Activated naive CD4-positive, alpha-beta T cell treated with anti-CD3 and anti-CD28 coated beads, Interleukin-2, amount 10 ng/mL, durations not matched to agents 7 days and 5 days (primary cell): Measurements from ENCODE around the gene MEP1B.
"Not testable (repeated sequence)": the region's sequence is repeated elsewhere in the genome, so short reads cannot be mapped to it uniquely, and the experiment has no call there.

ENCODE experiments used
- CTCF ChIA-PET: fragments of 350-600 bp; sonication (Branson Sonifier 250); formaldehyde crosslinking; loops from one replicate; lab custom pipeline; 2021; ENCODE audit warnings: antibody characterized with exemption; lab: Charles Lee
- DNase-seq: peaks from one replicate; pipeline ENCODE4 v3.0.0-alpha.2; 2020
- H3K27ac Mint-ChIP-seq: one replicate; pipeline ENCODE4 v1.8.0; 2021; ENCODE audit warnings: mild to moderate bottlenecking, moderate library complexity, mixed read lengths
- H3K27me3 Mint-ChIP-seq: one replicate; pipeline ENCODE4 v1.8.0; 2021; ENCODE audit warnings: mild to moderate bottlenecking, mixed read lengths
- H3K36me3 Mint-ChIP-seq: one replicate; pipeline ENCODE4 v1.8.0; 2021; ENCODE audit warnings: mixed read lengths
- H3K4me1 Mint-ChIP-seq: one replicate; pipeline ENCODE4 v1.8.0; 2021; ENCODE audit warnings: mixed read lengths
- H3K4me3 Mint-ChIP-seq: one replicate; pipeline ENCODE4 v1.8.0; 2021; ENCODE audit warnings: mild to moderate bottlenecking, moderate library complexity, mixed read lengths
- H3K9me3 Mint-ChIP-seq: one replicate; pipeline ENCODE4 v1.8.0; 2021; ENCODE audit warnings: mixed read lengths

Gene MEP1B

DNA sequence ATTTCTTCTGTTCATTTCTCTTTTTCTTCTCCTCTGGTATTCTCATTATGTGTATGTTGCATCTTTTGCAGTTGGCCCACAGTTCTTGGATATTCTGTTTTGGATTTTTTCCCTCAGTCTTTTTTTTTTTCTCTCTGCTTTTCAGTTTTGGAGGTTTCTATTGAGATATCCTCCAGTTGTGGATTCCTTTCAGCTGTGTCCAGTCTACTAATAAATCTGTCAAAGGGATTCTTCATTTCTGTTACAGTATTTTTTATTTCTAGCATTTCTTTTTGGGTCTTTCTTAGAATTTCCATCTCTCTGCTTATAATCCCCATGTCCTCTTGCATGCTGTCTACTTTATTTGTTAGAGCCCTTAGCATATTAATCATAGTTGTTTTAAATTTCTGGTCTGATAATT is 6.3 kb upstream of the MEP1B start:
- no peaks in the 10 kb centered on the region for H3K36me3 Mint-ChIP-seq
- CTCF ChIA-PET = no interaction called here
- peaks cover 9% of the 10 kb centered on the region for H3K9me3 Mint-ChIP-seq
- H3K4me3 Mint-ChIP-seq = no peak overlapping the region
- no peak overlapping the region for H3K27ac Mint-ChIP-seq
- DNase-seq = no peak
- no peaks in the 10 kb centered on the region for H3K27me3 Mint-ChIP-seq
- H3K4me1 Mint-ChIP-seq = no peaks in the 10 kb centered on the region

DNA sequence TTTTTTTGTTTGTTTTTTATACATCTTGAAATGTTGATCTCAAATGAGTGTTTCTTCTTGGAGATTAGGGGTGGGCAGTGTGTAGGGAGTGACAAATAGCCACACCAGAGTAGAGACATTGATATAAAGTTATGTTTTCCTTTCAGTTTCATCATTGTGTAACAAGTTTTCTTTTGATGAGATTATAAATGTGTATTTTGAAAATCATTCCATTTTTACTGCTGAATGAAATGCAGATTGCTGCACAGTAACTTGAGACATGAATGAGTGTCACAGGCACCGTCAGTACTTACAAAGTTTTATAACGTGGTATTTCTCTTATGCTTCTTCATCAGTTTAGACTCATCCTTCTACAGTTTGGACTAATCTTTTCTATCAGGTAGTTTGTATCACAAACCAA is 370 bp downstream of the MEP1B start:
- Mint-ChIP-seq H3K9me3 (no peaks in the 10 kb centered on the region), H3K27ac (no peak overlapping the region), H3K36me3 (no peaks in the 10 kb centered on the region), H3K27me3 (no peaks in the 10 kb centered on the region), H3K4me3 (no peak overlapping the region), H3K4me1 (no peaks in the 10 kb centered on the region)
- CTCF ChIA-PET = no interaction called here
- no peak for DNase-seq

DNA sequence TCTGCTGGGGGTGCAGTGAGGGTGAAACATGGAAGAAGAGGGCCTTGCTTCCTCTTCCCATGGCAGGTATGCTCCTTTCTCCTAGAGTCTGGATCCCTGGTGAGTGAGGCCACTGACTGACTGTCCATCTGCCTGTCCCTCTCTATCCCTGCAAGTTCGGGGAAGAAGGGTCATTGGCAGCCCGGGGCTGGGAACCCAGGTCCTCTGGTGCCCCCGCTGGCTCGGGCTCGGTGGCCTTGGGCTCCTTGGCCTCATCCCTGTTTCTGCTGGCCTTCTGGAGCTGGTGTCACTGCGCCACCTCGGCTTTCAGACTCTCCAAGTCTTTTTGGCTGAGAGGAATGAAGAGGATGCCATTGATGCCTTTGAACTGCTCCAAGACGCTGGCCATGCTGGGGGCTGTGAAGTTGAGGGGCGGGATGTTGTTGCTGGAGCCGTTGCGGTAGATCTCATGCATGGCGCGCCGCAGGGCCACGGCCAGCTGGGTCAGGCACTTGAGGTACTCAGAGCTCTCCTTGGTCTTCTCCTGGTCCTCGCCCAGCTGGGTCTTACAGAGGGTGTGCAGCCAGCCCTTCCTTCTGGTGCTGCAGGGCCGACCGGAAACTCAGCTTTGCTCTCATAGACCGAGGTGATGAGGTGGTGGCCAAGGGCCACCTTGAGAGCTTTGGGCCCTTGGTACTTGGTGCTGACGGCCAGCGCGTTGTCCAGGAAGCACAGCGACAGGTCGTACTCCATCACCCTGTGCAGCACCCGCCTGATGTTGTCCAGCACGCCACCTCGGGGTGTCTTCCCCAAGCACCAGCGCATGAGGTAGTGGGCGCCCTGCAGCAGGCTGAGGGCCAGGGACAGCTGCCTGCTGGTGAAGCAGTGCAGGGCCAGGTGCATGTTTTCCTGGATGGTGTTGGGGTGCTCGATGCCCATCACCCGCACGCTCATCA is 6.3 kb downstream of the MEP1B start:
- Mint-ChIP-seq H3K9me3 (no peaks in the 10 kb centered on the region), H3K27me3 (no peaks in the 10 kb centered on the region), H3K4me3 (no peak overlapping the region), H3K27ac (no peak overlapping the region), H3K4me1 (no peaks in the 10 kb centered on the region), H3K36me3 (no peaks in the 10 kb centered on the region)
- CTCF ChIA-PET = no interaction called here
- DNase-seq = no peak

DNA sequence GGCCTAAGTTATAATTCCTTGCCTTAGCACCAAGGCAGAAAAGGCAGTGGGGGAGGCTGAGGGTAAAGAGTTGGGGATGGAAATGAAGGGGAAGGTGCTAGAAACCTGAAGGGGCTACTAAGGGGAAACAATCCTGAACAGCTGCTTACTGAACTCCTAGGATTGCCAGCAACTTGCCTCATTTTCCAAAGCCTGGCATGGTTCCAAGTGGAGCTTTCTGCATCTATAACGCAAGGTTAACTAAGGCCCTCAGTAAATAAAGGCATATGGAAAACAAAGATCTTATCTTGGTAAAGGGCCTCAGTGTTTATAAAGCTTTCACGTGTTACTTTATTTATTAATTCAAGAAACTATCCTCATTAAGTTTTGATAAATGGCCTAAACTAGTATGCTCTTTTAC is 10.9 kb downstream of the MEP1B start:
- no peaks in the 10 kb centered on the region for H3K4me1 Mint-ChIP-seq
- no peaks in the 10 kb centered on the region for H3K9me3 Mint-ChIP-seq
- no peak for DNase-seq
- no peaks in the 10 kb centered on the region for H3K36me3 Mint-ChIP-seq
- H3K27ac Mint-ChIP-seq = no peak overlapping the region
- CTCF ChIA-PET = no interaction called here
- peaks cover 10% of the 10 kb centered on the region for H3K27me3 Mint-ChIP-seq
- H3K4me3 Mint-ChIP-seq = no peak overlapping the region

DNA sequence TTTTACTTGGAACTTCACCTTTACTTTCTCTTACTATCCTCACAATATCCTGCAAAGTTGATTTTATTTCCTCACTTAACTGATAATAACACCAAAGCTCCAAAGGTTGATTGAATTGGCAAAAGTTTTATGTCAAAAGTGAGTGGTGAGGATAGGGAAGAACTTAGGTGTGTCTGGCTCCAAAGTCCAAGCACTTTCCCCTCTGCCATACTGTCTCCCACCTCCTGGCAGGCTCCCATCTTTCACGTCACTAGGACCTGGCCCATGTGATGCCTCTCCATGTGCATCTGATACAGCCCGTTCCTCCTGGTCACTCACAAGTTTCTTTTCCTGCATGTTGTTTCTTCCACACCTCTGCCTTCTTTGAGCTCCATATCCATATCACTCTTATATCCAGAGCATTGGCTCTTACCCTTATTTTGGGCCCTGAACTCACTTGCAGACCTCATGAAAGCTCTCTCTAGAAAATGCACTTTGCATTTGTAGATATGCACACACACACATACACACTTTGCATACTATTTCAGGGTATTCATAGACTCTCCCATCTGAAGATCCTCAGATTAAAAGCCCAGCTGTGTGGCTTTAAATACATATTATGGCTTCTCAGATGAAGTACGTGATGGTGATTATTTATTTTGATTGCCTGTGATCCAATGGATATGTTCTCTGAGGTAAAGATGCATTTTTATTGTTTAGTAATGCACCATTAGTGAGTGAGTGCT is 12.3 kb downstream of the MEP1B start:
- Mint-ChIP-seq H3K4me1 (no peaks in the 10 kb centered on the region), H3K36me3 (no peaks in the 10 kb centered on the region), H3K27ac (no peak overlapping the region), H3K4me3 (no peak overlapping the region), H3K27me3 (peaks cover 10% of the 10 kb centered on the region), H3K9me3 (no peaks in the 10 kb centered on the region)
- CTCF ChIA-PET = no interaction called here
- DNase-seq = no peak

DNA sequence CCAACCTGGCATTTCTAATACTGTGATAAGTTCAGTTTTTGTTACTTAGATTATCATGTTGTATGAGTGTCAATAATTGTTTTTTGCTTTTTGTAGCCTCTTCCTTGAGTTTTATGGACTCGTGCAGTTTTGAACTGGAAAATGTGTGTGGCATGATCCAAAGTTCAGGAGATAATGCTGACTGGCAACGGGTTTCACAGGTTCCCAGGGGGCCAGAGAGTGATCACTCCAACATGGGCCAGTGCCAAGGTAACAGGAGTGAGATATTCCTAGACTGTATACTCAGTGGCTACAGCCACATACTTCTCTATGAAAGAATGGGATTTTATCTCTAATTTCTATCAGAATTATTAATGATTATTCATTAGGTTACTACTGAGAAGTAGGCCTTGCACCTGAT is 18.2 kb downstream of the MEP1B start:
- CTCF ChIA-PET = no interaction called here

DNA sequence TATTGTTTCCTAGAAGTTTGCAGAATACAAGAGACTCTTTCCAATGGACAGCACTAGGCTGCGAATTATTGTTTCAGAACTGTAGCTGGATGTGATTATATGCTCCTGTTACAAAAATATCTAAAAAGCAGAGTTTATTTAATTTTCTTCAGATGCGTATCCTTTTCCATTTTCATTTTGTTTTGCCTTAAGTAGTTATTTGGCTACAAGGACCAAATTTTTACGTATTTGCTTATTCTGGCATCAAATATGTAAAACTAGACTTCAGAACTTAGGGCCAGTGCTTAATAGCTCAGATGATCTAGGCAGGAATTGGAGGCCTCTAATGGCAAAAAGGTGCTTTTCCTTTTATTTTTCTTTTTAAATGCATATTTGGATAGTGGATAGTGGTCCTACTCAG is 18.7 kb downstream of the MEP1B start:
- Mint-ChIP-seq H3K4me1 (no peaks in the 10 kb centered on the region), H3K36me3 (no peaks in the 10 kb centered on the region), H3K27me3 (peaks cover 8% of the 10 kb centered on the region), H3K27ac (no peak overlapping the region), H3K9me3 (no peaks in the 10 kb centered on the region), H3K4me3 (no peak overlapping the region)
- CTCF ChIA-PET = no interaction called here
- no peak for DNase-seq

More for the DNA sequence above, 18.2 kb downstream of the MEP1B start:
- no peak for DNase-seq
- Mint-ChIP-seq H3K36me3 (no peaks in the 10 kb centered on the region), H3K27ac (no peak overlapping the region), H3K27me3 (peaks cover 10% of the 10 kb centered on the region), H3K4me1 (no peaks in the 10 kb centered on the region), H3K9me3 (no peaks in the 10 kb centered on the region), H3K4me3 (no peak overlapping the region)

DNA sequence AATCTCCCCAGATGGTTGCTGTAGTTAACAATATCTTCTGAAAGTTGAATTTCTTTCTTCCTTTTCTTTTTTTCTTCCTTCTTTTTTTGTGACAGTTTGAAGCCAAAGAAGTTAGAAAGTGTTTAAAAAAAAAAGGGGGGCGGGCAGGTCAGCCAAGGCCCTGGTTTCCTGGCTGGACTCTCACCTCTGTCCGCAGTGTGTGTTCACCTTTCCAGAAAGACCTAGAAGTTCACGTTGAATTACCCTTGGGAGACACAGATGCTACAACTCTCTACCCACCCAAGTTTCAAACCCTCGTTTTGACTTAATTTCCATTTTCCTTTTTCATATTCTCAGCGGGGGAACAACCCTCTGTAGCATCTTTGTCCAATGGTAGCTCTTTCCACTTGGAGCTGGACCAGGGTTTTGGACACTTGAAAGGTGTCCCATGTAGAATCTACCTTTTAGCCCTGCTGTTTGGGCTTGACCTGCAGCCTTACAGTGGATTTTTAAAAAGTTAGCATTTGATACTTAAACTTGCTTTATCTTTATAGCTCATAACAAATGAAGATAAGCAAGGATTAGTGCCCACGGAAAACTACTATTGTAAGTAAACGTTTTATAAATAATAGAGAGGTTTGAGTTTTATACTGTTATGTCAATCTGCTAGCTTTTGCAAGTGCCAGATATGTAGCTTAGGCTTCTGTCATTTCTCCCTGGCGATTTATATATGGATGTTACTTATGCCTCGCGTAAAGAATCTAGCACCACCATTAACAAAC is 20.0 kb downstream of the MEP1B start:
- Mint-ChIP-seq H3K27ac (no peak overlapping the region), H3K36me3 (no peaks in the 10 kb centered on the region), H3K27me3 (peaks cover 6% of the 10 kb centered on the region), H3K4me1 (no peaks in the 10 kb centered on the region), H3K4me3 (no peak overlapping the region), H3K9me3 (no peaks in the 10 kb centered on the region)
- no peak for DNase-seq
- CTCF ChIA-PET = interaction anchor here (0.6 kb wide), 2 partner anchors 52 to 224 kb away, joined by 3 read pairs; no protein-coding TSS in a partner anchor

DNA sequence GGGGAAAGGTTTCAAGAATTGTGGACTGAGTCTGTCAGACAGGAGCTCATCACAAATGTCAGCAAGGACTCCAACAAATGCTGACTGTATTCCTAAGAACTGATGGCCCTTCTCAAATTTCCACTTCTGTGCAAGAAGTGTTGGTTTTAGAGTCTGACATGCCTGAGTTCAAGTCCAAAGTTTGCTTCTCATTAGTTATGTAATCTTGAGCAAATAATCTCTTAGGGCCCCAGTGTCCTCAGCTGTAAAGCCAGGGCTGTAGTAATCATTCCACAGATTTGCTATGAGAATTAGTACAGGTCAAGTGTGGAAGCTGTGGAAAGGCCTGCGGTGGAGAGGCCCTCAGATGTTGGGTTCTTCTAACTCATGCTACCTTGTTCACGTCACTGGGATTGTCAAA is 23.9 kb downstream of the MEP1B start:
- CTCF ChIA-PET = no interaction called here

DNA sequence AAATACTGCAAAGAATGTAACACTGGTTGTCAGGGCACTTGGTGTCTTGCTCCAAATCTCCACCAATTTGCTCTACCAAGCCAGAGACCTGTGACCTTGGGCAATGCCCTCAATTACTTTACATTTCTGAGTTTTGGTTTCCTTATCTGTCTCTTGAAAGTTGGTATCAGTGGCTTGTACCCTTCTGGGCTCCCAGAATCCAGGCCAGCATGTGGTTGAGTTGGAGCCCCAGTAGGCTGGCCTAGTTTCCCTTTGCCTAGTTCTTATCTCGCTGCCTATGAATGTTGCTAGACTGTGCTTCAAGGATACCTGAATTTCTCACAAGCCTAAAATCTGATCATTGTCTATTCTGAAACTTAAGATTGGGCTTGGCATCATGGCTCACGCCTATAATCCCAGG is 26.6 kb downstream of the MEP1B start:
- Mint-ChIP-seq H3K4me3 (no peak overlapping the region), H3K27ac (no peak overlapping the region), H3K27me3 (peaks cover 10% of the 10 kb centered on the region), H3K36me3 (no peaks in the 10 kb centered on the region), H3K4me1 (no peaks in the 10 kb centered on the region), H3K9me3 (no peaks in the 10 kb centered on the region)
- DNase-seq = no peak
- CTCF ChIA-PET = no interaction called here

More for the DNA sequence above, 23.9 kb downstream of the MEP1B start:
- Mint-ChIP-seq H3K36me3 (no peaks in the 10 kb centered on the region), H3K27me3 (peaks cover 10% of the 10 kb centered on the region), H3K9me3 (no peaks in the 10 kb centered on the region), H3K4me3 (no peak overlapping the region), H3K27ac (no peak overlapping the region), H3K4me1 (no peaks in the 10 kb centered on the region)
- DNase-seq = no peak

DNA sequence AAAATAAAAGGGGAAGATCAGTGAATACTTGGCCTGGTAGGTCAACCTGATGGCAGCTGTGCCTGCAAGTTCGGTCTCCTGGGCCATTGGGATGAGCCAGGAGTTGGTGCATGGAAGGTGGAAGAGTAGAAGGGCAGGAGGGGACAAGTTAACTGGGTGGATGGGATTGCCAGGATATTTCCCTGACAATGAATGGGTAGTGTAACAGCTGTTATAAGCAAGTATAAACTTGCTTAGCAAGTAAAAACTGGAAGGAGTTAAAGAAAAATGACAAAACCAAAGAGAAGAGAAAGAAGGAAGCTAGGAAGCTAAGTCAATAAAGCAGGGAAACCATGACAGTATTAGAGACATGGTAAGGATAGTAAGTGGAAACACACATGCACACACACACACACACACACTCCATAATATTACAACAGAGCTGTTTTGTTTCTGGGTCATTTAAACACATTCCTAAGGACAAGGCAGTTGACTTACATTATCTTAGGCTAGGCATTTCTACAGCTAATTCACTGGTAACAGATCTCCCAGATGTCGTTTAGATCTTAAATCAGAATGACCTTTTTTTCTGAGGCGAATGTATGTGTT is 29.7 kb downstream of the MEP1B start:
- no peak for DNase-seq
- H3K36me3 Mint-ChIP-seq = no peaks in the 10 kb centered on the region
- no peak overlapping the region for H3K4me3 Mint-ChIP-seq
- H3K9me3 Mint-ChIP-seq = no peaks in the 10 kb centered on the region
- CTCF ChIA-PET = no interaction called here
- no peak overlapping the region for H3K27ac Mint-ChIP-seq
- H3K27me3 Mint-ChIP-seq = peaks cover 7% of the 10 kb centered on the region
- no peaks in the 10 kb centered on the region for H3K4me1 Mint-ChIP-seq

DNA sequence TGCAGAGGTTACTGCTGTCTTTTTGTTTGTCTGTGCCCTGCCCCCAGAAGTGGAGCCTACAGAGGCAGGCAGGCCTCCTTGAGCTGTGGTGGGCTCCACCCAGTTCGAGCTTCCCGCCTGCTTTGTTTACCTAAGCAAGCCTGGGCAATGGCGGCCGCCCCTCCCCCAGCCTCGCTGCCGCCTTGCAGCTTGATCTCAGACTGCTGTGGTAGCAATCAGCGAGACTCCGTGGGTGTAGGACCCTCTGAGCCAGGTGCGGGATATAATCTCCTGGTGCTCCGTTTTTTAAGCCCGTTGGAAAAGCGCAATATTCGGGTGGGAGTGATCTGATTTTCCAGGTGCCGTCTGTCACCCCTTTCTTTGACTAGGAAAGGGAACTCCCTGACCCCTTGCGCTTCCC is 43.5 kb downstream of the MEP1B start:
- CTCF ChIA-PET = interaction anchor here (0.7 kb wide), 1 partner anchor 56 kb away, joined by 4 read pairs; no protein-coding TSS in a partner anchor
- not testable (repeated sequence) for H3K4me3 Mint-ChIP-seq, H3K9me3 Mint-ChIP-seq, H3K27me3 Mint-ChIP-seq, H3K36me3 Mint-ChIP-seq, H3K4me1 Mint-ChIP-seq, DNase-seq, H3K27ac Mint-ChIP-seq

DNA sequence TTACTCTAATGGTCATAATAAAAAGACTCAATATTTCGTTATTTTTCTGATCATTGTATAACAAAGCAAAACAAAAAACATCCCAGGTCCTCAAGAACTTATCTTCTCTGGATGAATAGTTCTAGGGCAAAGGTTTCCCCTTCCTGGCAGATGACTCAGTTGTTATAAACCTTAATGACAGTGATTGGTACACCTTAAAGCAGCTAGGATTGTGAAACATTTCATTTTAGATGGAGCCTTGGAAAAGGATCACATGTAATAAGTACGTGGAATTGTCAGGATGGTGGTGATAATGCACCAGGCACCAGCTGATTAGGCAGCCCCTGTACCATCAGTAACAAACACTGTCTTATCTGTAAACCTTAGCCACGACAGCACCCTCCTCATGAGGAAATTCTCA is 47.2 kb downstream of the MEP1B start:
- CTCF ChIA-PET = interaction anchor here (1.0 to 1.1 kb wide), 2 partner anchors 79 to 312 kb away, joined by 3 read pairs; no protein-coding TSS in a partner anchor
- H3K36me3 Mint-ChIP-seq = no peaks in the 10 kb centered on the region
- no peak overlapping the region for H3K4me3 Mint-ChIP-seq
- peaks cover 18% of the 10 kb centered on the region for H3K27me3 Mint-ChIP-seq
- DNase-seq = no peak
- no peak overlapping the region for H3K27ac Mint-ChIP-seq
- no peaks in the 10 kb centered on the region for H3K4me1 Mint-ChIP-seq
- peaks cover 2% of the 10 kb centered on the region for H3K9me3 Mint-ChIP-seq
